GM21526 (cell line): Measurements from ENCODE around the gene WDCP.
"Not testable (repeated sequence)": the region's sequence is repeated elsewhere in the genome, so short reads cannot be mapped to it uniquely, and the experiment has no call there.

Experiments
- ATAC-seq: cut with Tn5 transposase; IDR thresholded peaks from one replicate; pipeline ENCODE4 v1.9.1; 2021; ENCODE audit warnings: moderate library complexity; ENCODE audit not compliant: unreplicated experiment, low FRiP score

The WDCP gene

DNA sequence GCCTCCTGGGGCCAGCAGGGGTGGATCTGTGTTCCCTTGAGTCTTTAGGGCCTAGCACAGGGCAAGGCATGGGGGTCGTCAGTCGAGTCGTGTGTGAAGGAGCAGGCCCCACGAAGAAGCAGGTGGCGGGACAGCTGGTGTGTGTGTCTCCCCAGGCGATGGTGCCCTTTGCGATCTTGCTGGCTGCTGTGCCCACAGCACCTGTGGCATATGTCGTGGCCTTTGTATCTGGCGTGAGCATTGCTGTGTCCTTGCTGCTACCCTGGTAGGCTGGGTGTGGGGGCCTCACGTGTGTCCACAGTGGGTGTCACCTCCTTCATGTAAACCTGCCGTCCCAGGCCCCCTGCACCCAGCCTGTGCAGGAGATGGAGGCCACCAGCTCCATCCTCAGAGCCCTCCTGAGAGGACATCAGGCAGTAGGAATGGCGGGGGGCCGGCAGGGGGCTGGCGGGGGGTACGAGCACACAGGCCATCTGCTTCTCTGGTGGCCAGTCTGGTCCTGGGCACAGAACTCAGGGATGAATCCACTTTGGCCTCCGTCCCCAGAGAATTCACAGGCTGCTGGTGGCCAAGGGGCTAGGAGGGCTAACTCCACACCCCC lies 24.1 kb downstream of the WDCP start:
- ATAC-seq: no peak

GRCh38 chr2:24022324-24022974 lies 24.7 kb downstream of the WDCP start:
- no peak for ATAC-seq

DNA sequence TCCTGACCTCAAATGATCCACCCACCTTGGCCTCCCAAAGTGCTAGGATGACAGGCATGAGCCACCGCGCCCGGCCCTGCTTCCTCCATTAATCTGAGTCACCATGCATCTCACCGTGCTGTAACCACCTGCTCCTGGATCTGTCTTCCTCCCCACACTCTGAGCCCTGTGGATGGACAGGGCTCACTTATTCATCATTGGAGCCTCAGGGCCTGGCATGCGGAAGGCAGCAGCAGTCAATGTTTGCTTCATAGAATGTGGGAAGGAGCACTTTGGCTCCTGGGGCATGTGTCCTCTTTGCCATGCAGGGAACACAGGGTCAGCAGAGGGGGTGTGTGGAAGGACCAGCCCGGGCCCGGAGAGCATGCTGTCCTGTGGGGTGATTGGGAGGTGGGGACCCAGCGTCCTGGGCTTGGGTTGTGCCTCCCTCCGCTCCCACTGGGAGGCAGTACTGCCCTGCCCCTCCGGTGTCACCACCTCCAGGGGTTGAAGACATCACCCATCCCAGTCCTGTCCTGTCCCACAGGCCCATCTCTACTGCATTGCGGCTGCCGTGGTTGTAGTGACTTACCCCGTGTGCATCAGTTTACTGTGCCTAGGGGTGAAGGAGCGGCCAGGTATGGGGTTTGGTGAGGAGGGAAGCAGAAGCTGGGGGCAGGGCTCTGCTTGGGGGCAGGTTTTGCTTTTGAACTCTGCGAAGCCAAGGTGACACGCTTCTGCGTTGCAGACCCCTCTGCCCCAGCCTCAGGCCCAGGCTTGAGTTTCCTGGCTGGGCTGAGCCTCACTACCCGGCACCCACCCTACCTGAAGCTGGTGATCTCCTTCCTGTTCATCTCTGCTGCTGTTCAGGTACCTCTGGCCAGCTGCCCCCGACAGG lies 25.8 kb downstream of the WDCP start:
- ATAC-seq: no peak

DNA sequence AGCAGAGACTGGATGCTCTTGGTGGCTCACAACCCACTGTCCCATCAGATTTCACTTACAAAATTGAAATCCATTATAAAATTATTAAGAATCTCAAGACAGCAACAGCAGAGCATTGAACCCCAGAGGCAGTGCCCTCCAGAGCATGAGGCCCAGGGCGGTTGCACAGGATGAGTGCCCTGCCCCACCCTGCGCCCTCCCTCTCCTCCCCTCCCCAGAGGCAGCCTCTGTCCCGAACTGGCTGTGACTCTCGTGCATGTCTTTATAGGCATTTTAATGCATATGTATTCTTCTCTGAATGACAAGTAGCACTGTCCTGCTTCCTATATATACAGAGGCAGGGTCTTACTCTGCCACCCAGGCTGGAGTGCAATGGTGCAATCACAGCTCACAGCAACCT lies 26.9 kb downstream of the WDCP start:
- no peak for ATAC-seq

- ATAC-seq: no peak
Measured at GRCh38 chr2:24019729-24020128, 27.5 kb downstream of the WDCP start.

GRCh38 chr2:24018241-24018640 lies 28.9 kb downstream of the WDCP start:
- no peak for ATAC-seq

DNA sequence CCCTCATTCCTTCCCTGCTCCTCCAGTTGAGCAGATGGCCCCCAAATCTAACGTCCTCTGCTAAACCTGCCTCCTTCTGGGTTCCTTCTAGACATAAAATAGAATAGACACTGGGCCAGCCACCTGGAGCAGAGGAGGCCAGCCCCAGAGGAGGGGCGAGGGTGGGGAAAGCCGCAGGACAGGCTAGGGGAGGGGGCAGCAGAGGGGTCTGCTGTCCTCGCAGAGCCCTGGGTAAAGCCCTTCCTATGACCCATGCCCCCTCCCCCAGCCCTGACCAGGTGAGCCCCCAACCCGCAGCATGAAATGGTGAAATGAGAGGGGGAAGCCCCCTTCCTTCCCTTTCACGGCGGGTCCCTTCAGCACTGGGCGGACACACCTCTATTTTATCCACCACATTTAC lies 29.5 kb downstream of the WDCP start:
- no peak for ATAC-seq

DNA sequence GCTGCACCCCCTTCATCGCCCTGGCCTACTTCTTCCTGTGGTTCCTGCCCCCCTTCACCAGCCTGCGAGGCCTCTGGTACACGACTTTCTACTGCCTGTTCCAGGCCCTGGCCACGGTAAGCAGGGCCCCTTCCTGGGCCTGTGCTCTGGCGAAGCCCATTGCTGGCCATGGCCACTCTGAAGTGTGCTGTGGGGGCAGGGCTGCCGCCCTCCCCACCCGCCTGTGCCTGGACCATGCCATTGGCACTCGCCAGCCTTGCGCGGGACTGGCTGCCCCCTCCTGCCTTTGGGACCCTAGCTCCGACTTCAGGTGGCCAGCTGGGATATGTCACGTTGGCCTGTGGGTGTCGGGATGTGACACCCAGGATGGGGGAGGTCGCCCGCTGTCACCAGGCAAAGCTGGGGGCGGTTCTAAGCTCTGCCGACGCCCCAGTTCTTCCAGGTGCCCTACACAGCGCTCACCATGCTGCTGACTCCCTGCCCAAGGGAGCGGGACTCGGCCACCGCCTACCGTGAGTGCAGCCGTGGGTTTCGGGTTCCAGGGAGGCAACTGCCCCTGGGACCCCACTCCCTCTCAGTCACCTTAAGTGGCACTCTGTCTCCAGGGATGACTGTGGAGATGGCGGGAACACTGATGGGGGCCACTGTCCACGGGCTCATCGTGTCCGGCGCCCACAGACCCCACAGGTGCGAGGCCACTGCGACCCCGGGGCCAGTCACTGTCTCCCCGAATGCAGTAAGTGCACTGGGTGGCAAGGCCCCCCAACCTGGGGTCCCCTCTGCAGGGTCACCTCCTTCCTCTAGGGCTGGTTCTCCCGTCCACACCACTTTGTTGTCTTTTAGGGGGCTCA lies 30.1 kb downstream of the WDCP start:
- ATAC-seq: no peak

GRCh38 chr2:24016376-24016761 lies 30.8 kb downstream of the WDCP start:
- no peak for ATAC-seq

GRCh38 chr2:24015562-24016375 lies 31.4 kb downstream of the WDCP start:
- ATAC-seq: no peak

- ATAC-seq: not testable (repeated sequence)
Measured at GRCh38 chr2:24014902-24015301, 32.3 kb downstream of the WDCP start.

DNA sequence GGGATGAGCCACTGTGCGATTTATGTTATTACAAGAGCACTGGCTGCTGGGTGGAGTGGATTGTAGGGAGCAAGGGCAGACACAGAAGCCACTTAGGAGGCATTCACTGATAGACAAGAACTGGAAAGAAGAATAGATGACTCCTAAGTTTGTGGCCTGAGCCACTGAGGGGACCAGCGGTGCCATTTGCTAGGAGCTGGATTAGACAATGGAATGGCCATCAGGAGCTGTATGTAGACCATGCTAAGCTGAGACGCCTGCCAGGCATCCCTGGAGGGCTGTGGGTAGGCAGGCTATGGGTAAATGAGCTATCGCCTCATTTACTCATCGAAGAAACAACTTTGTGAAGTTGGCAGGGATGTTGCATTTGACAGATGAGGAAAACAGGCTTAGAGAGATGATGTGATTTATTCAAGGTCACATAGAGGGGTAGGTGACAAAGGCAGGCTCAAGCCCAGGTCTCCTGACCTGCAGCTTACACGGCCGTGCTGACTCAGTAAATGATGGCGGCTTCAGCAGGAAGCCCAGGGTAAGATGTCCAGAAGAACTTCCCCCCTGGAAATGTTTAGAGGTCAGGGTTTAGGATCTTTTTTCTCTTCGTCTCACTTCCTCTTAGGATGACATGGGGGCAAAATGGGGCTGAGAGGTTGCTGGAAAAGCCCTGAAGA lies 34.5 kb downstream of the WDCP start:
- no peak for ATAC-seq

GRCh38 chr2:24011250-24012104 lies 35.7 kb downstream of the WDCP start:
- no peak for ATAC-seq

- no peak for ATAC-seq
Measured at GRCh38 chr2:24010477-24011249, 36.5 kb downstream of the WDCP start.

GRCh38 chr2:24009680-24010476 lies 37.3 kb downstream of the WDCP start, which contains the start of gene MFSD2B:
MFSD2B (plus strand) TSS chr2:24010085; CDS start chr2:24010097, 12 bp downstream.
- no peak for ATAC-seq

GRCh38 chr2:24009367-24009679 lies 37.9 kb downstream of the WDCP start:
- no peak for ATAC-seq
